ENCODE data around the gene PTPA. TPM values are rescaled to one million over a fixed set of nuclear protein-coding genes. Genes with fewer than 3 reads are reported as not detected.

PTPA gene
- total and polyA plus RNA-seq, 10 of the 15 experiments (the other 5 are each of a cell fraction or from before 2014, with no cell fraction given) = 1.6 to 111 (median 55.1) TPM

- TF ChIP-seq NKRF (conservative IDR thresholded peaks at IDR 0.05) (0 out of 2 replicates have a peak, but pooled peaks have one; percentile 26), PBX3 (IDR thresholded peaks at IDR 0.05; ENCODE audit: insufficient replicate concordance, low read depth, low read length) (peak; percentile 99), BACH1 (IDR thresholded peaks at IDR 0.05; ENCODE audit: borderline replicate concordance) (peak; percentile 20; the same call in 1 of the 2 replicates), FOS (IDR thresholded peaks at IDR 0.05; ENCODE audit: borderline replicate concordance, extremely low read depth, insufficient read length) (peak; percentile 60), POLR2AphosphoS5 (IDR thresholded peaks at IDR 0.05; ENCODE audit: low read length) (peak; percentile 86), NFYA (IDR thresholded peaks at IDR 0.05; ENCODE audit: borderline replicate concordance, low read depth, low read length) (peak; percentile 84), MAX (IDR thresholded peaks at IDR 0.05; ENCODE audit: low read depth, low read length) (0 out of 2 replicates have a peak, but pooled peaks have one; percentile 15), PAX8 (IDR thresholded peaks at IDR 0.05) (no peak), LARP7 (IDR thresholded peaks at IDR 0.05) (peak; percentile 89), IKZF1 (conservative IDR thresholded peaks at IDR 0.05) (peak; percentile 75), NR2C2 (IDR thresholded peaks at IDR 0.05; ENCODE audit: borderline replicate concordance, control insufficient read depth, insufficient read length, low read depth) (no peak), MLLT1 (IDR thresholded peaks at IDR 0.05) (no peak), ZNF207 (IDR thresholded peaks at IDR 0.05; ENCODE audit: borderline replicate concordance) (no peak), YY1 (IDR thresholded peaks at IDR 0.05; ENCODE audit: low read depth, low read length) (0 out of 2 replicates have a peak, but pooled peaks have one; percentile 12), DPF2 (IDR thresholded peaks at IDR 0.05) (peak; percentile 98), SUZ12 (IDR thresholded peaks at IDR 0.05; ENCODE audit: unreplicated experiment) (peak; percentile 75), REST (IDR thresholded peaks at IDR 0.05; ENCODE audit: low read depth, low read length) (no peak), ZZZ3 (IDR thresholded peaks at IDR 0.05; ENCODE audit: control insufficient read depth, insufficient read length, low read depth) (no peak), CHD2 (IDR thresholded peaks at IDR 0.05; ENCODE audit: borderline replicate concordance, low read depth, low read length) (peak; percentile 93), MTA3 (IDR thresholded peaks at IDR 0.05; ENCODE audit: borderline replicate concordance, low read length) (no peak), JUND (IDR thresholded peaks at IDR 0.05; ENCODE audit: low read depth, low read length) (no peak), SP1 (IDR thresholded peaks at IDR 0.05; ENCODE audit: low read depth, low read length) (peak; percentile 98)
These were observed 66.8 kb downstream of the PTPA start, which contains the start of gene IER5L (continued) for GRCh38 chr9:129177791-129178567.
